GM23338 (cell line): ENCODE results near the gene LCN6. TPM values are rescaled to one million over a fixed set of nuclear protein-coding genes. Genes with fewer than 3 reads are reported as not detected.

Experiments
- ATAC-seq: fragments of 200-7000 bp; cut with Tn5 transposase; 3 replicates; pipeline ENCODE4 v1.9.1; 2020
- DNase-seq: peaks from one replicate; pipeline ENCODE4 v3.0.0-alpha.2; 2015; ENCODE audit warnings: low spot score
- H2AFZ ChIP-seq: fragments of 200-600 bp; sonication (generic); 2 replicates; pipeline ENCODE4 v1.8.0; 2016; ENCODE audit warnings: antibody characterized with exemption, mild to moderate bottlenecking, moderate library complexity
- H3F3A ChIP-seq: fragments of 200-600 bp; sonication (generic); replicated peaks from 2 replicates; pipeline ENCODE4 v1.8.0; 2017; ENCODE audit warnings: antibody characterized with exemption, mixed run types, low read depth
- H3K27ac ChIP-seq: fragments of 200-600 bp; sonication (generic); 2 replicates; pipeline ENCODE4 v1.6.1; 2016; ENCODE audit warnings: low read depth
- H3K27me3 ChIP-seq: fragments of 200-600 bp; sonication (generic); 2 replicates; pipeline ENCODE4 v1.8.0; 2016; ENCODE audit warnings: mild to moderate bottlenecking, mixed run types, moderate library complexity; ENCODE audit not compliant: insufficient read depth
- H3K36me3 ChIP-seq: fragments of 200-600 bp; sonication (generic); 2 replicates; pipeline ENCODE4 v1.8.0; 2016; ENCODE audit warnings: mild to moderate bottlenecking; ENCODE audit not compliant: insufficient read depth
- H3K4me1 ChIP-seq: fragments of 200-600 bp; sonication (generic); 2 replicates; pipeline ENCODE4 v1.8.0; 2016; ENCODE audit warnings: mild to moderate bottlenecking, moderate library complexity; ENCODE audit not compliant: insufficient read depth
- H3K4me2 ChIP-seq: fragments of 200-600 bp; sonication (generic); 2 replicates; pipeline ENCODE4 v1.7.1; 2017; ENCODE audit warnings: mixed run types
- H3K4me3 ChIP-seq: fragments of 200-600 bp; sonication (generic); 2 replicates; pipeline ENCODE4 v1.6.1; 2016; ENCODE audit warnings: mixed run types
- H3K79me2 ChIP-seq: fragments of 200-600 bp; sonication (generic); replicated peaks from 2 replicates; pipeline ENCODE4 v1.8.0; 2017; ENCODE audit warnings: mild to moderate bottlenecking; ENCODE audit not compliant: insufficient read depth
- H3K9me2 ChIP-seq: fragments of 200-600 bp; sonication (generic); 2 replicates; pipeline ENCODE4 v1.8.0; 2017; ENCODE audit not compliant: insufficient read depth
- H4K20me1 ChIP-seq: fragments of 200-600 bp; sonication (generic); replicated peaks from 2 replicates; pipeline ENCODE4 v1.8.0; 2017; ENCODE audit warnings: mild to moderate bottlenecking; ENCODE audit not compliant: insufficient read depth
- H3K27ac Mint-ChIP-seq: 2 replicates; pipeline ENCODE4 v1.8.0; 2020; ENCODE audit warnings: inconsistent platforms, mild to moderate bottlenecking, moderate library complexity, mixed read lengths
- H3K27me3 Mint-ChIP-seq: 3 replicates; pipeline ENCODE4 v1.8.0; 2022; ENCODE audit warnings: low read depth, mild to moderate bottlenecking, moderate library complexity, mixed read lengths, inconsistent platforms; ENCODE audit not compliant: insufficient read depth, poor library complexity
- H3K36me3 Mint-ChIP-seq: 3 replicates; pipeline ENCODE4 v1.8.0; 2021; ENCODE audit warnings: low read depth, mild to moderate bottlenecking, inconsistent platforms, moderate library complexity, mixed read lengths
- H3K4me1 Mint-ChIP-seq: 3 replicates; pipeline ENCODE4 v1.8.0; 2020; ENCODE audit warnings: mild to moderate bottlenecking, inconsistent platforms, mixed read lengths
- H3K4me3 Mint-ChIP-seq: 3 replicates; pipeline ENCODE4 v1.8.0; 2021; ENCODE audit warnings: moderate library complexity, mild to moderate bottlenecking, inconsistent platforms, mixed read lengths
- H3K9me3 Mint-ChIP-seq: 3 replicates; pipeline ENCODE4 v1.8.0; 2020; ENCODE audit warnings: moderate library complexity, mild to moderate bottlenecking, inconsistent platforms, mixed read lengths
- CREB1 ChIP-seq: fragments of 250-450 bp; sonication (Bioruptor Pico); IDR thresholded peaks from 2 replicates; pipeline ENCODE4 v1.5.0; 2020; ENCODE audit warnings: low read depth, mild to moderate bottlenecking, moderate library complexity
- CTCF ChIP-seq, 2 experiments: fragments of 200-600 bp in 1 of 2; sonication (generic) in 1 of 2; conservative IDR thresholded peaks; 2 replicates each; pipeline versions ENCODE4 v1.5.1 to v1.6.1; 2016 to 2017; ENCODE audit warnings: antibody characterized with exemption in 2 of 2, low read depth in 2 of 2, mild to moderate bottlenecking in 2 of 2, moderate library complexity in 1 of 2
- EZH2 ChIP-seq: fragments of 200-600 bp; sonication (generic); IDR thresholded peaks from one replicate; pipeline ENCODE4 v1.8.0; 2017; ENCODE audit warnings: antibody characterized with exemption, mild to moderate bottlenecking, low read depth; ENCODE audit not compliant: unreplicated experiment
- EZH2phosphoT487 ChIP-seq: fragments of 200-600 bp; sonication (generic); IDR thresholded peaks from one replicate; pipeline ENCODE4 v1.8.1; 2018; ENCODE audit warnings: antibody characterized with exemption; ENCODE audit not compliant: unreplicated experiment
- JUNB ChIP-seq: IDR thresholded peaks from one replicate; pipeline ENCODE4 v1.6.1; 2016; ENCODE audit warnings: antibody characterized with exemption; ENCODE audit not compliant: unreplicated experiment
- NANOG ChIP-seq: IDR thresholded peaks from 2 replicates; pipeline ENCODE4 v1.6.1; 2016; ENCODE audit warnings: antibody characterized with exemption, borderline replicate concordance
- POLR2AphosphoS5 ChIP-seq: IDR thresholded peaks from 2 replicates; pipeline ENCODE4 v1.6.1; 2016; ENCODE audit warnings: antibody characterized with exemption, low read depth
- REST ChIP-seq: IDR thresholded peaks from one replicate; pipeline ENCODE4 v1.6.1; 2018; ENCODE audit warnings: antibody characterized with exemption; ENCODE audit not compliant: unreplicated experiment
- STAT1 ChIP-seq: IDR thresholded peaks from one replicate; pipeline ENCODE4 v1.6.1; 2016; ENCODE audit warnings: antibody characterized with exemption; ENCODE audit not compliant: unreplicated experiment
- ZNF114 ChIP-seq: fragments of 250-450 bp; sonication (Bioruptor Pico); IDR thresholded peaks from 2 replicates; pipeline ENCODE4 v1.5.0; 2020; ENCODE audit warnings: mild to moderate bottlenecking, moderate library complexity
- ZNF331 ChIP-seq: fragments of 250-450 bp; sonication (Bioruptor Pico); IDR thresholded peaks from 2 replicates; pipeline ENCODE4 v1.5.0; 2020; ENCODE audit warnings: low read depth, mild to moderate bottlenecking, moderate library complexity
- polyA plus RNA-seq: library from polyadenylated mRNA; unstranded; fragments of >200 nt; fragmentation: Nextera tagmentation; extraction: Ambion mirVana; gene quantifications from 2 replicates; pipeline ENCODE4 v1.2.1, GENCODE V29; 2016
- total RNA-seq: library from RNA; depleted of rRNA; stranded (reverse); fragments of >200 nt; shearing (Covaris generic); gene quantifications from 2 replicates; pipeline ENCODE4 v1.2.3, GENCODE V29; 2014
- TF ChIP-seq, protein P1 (sequence below): fragments of 250-450 bp; sonication (Bioruptor Pico); IDR thresholded peaks from 2 replicates; pipeline ENCODE4 v1.5.0; 2020; ENCODE audit warnings: mild to moderate bottlenecking, moderate library complexity
- TF ChIP-seq, protein P2 (sequence below): IDR thresholded peaks from 2 replicates; pipeline ENCODE4 v1.6.1; 2016; ENCODE audit warnings: antibody characterized with exemption

Gene LCN6
- total and polyA plus RNA-seq, 2 experiments from 2014 or later: not detected

GRCh38 chr9:136774416-136775045 lies 26.2 kb upstream of the LCN6 start:
- peaks cover 23% of the 10 kb centered on the region for H3K27me3 Mint-ChIP-seq
- H3K79me2 ChIP-seq: no peaks in the 10 kb centered on the region
- TF ChIP-seq CREB1 (CRISPR knock-in tag) (no peak), NANOG (no peak), ZNF331 (CRISPR knock-in tag) (no peak), JUNB (no peak), POLR2AphosphoS5 (no peak), REST (no peak), STAT1 (no peak), CTCF (conservative IDR thresholded peaks at IDR 0.05; ENCODE audit: low read depth in 2 of 2) (no peak), EZH2 (no peak), EZH2phosphoT487 (no peak), ZNF114 (CRISPR knock-in tag) (no peak)
- TF ChIP-seq, protein P1, sequence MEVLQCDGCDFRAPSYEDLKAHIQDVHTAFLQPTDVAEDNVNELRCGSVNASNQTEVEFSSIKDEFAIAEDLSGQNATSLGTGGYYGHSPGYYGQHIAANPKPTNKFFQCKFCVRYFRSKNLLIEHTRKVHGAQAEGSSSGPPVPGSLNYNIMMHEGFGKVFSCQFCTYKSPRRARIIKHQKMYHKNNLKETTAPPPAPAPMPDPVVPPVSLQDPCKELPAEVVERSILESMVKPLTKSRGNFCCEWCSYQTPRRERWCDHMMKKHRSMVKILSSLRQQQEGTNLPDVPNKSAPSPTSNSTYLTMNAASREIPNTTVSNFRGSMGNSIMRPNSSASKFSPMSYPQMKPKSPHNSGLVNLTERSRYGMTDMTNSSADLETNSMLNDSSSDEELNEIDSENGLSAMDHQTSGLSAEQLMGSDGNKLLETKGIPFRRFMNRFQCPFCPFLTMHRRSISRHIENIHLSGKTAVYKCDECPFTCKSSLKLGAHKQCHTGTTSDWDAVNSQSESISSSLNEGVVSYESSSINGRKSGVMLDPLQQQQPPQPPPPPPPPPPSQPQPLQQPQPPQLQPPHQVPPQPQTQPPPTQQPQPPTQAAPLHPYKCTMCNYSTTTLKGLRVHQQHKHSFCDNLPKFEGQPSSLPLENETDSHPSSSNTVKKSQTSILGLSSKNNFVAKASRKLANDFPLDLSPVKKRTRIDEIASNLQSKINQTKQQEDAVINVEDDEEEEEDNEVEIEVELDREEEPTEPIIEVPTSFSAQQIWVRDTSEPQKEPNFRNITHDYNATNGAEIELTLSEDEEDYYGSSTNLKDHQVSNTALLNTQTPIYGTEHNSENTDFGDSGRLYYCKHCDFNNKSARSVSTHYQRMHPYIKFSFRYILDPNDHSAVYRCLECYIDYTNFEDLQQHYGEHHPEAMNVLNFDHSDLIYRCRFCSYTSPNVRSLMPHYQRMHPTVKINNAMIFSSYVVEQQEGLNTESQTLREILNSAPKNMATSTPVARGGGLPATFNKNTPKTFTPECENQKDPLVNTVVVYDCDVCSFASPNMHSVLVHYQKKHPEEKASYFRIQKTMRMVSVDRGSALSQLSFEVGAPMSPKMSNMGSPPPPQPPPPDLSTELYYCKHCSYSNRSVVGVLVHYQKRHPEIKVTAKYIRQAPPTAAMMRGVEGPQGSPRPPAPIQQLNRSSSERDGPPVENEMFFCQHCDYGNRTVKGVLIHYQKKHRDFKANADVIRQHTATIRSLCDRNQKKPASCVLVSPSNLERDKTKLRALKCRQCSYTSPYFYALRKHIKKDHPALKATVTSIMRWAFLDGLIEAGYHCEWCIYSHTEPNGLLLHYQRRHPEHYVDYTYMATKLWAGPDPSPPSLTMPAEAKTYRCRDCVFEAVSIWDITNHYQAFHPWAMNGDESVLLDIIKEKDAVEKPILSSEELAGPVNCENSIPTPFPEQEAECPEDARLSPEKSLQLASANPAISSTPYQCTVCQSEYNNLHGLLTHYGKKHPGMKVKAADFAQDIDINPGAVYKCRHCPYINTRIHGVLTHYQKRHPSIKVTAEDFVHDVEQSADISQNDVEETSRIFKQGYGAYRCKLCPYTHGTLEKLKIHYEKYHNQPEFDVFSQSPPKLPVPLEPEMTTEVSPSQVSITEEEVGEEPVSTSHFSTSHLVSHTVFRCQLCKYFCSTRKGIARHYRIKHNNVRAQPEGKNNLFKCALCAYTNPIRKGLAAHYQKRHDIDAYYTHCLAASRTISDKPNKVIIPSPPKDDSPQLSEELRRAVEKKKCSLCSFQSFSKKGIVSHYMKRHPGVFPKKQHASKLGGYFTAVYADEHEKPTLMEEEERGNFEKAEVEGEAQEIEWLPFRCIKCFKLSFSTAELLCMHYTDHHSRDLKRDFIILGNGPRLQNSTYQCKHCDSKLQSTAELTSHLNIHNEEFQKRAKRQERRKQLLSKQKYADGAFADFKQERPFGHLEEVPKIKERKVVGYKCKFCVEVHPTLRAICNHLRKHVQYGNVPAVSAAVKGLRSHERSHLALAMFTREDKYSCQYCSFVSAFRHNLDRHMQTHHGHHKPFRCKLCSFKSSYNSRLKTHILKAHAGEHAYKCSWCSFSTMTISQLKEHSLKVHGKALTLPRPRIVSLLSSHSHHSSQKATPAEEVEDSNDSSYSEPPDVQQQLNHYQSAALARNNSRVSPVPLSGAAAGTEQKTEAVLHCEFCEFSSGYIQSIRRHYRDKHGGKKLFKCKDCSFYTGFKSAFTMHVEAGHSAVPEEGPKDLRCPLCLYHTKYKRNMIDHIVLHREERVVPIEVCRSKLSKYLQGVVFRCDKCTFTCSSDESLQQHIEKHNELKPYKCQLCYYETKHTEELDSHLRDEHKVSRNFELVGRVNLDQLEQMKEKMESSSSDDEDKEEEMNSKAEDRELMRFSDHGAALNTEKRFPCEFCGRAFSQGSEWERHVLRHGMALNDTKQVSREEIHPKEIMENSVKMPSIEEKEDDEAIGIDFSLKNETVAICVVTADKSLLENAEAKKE (CRISPR knock-in tag): no peak
- TF ChIP-seq, protein P2, sequence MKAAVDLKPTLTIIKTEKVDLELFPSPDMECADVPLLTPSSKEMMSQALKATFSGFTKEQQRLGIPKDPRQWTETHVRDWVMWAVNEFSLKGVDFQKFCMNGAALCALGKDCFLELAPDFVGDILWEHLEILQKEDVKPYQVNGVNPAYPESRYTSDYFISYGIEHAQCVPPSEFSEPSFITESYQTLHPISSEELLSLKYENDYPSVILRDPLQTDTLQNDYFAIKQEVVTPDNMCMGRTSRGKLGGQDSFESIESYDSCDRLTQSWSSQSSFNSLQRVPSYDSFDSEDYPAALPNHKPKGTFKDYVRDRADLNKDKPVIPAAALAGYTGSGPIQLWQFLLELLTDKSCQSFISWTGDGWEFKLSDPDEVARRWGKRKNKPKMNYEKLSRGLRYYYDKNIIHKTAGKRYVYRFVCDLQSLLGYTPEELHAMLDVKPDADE: no peak
- 0 out of 2 replicates have a peak, but pooled peaks cover 4% of the 10 kb centered on the region for H3K9me2 ChIP-seq
- DNase-seq (no peak), ATAC-seq (no peak)
- 0 out of 2 replicates have a peak, but pooled peaks cover 7% of the 10 kb centered on the region for H3F3A ChIP-seq
- no peak overlapping the region for H3K4me2 ChIP-seq
- H3K27ac ChIP-seq: no peak overlapping the region
- H3K4me3 Mint-ChIP-seq: no peak overlapping the region
- H4K20me1 ChIP-seq: no peaks in the 10 kb centered on the region
- H3K4me3 ChIP-seq: no peak overlapping the region
- peaks cover 19% of the 10 kb centered on the region for H3K36me3 Mint-ChIP-seq
- H3K4me1 ChIP-seq: no peaks in the 10 kb centered on the region
- no peak overlapping the region for H3K27ac Mint-ChIP-seq
- peaks cover 12% of the 10 kb centered on the region for H3K4me1 Mint-ChIP-seq
- peaks cover 27% of the 10 kb centered on the region for H3K9me3 Mint-ChIP-seq
- no peaks in the 10 kb centered on the region for H3K27me3 ChIP-seq
- H2AFZ ChIP-seq: no peak overlapping the region
- no peaks in the 10 kb centered on the region; the same call in 1 of the 2 replicates for H3K36me3 ChIP-seq
